Spleen (tissue), 11 donors: Measurements from ENCODE around the gene PLK3. TPM values are rescaled to one million over a fixed set of nuclear protein-coding genes. Genes with fewer than 3 reads are reported as not detected.

ENCODE experiments used
- DNase-seq: peaks from one replicate; pipeline ENCODE4 v3.0.0-alpha.2; 2020
- H3K27ac ChIP-seq, 8 donors: fragments of 200-600 bp; sonication (generic) in 7 of 8; 1 replicate in 4 of 8; 2 replicates in 4 of 8; pipeline versions ENCODE4 v1.5.0 to v1.8.0; 2016 to 2021; ENCODE audit warnings: inconsistent platforms in 4 of 8, mild to moderate bottlenecking in 4 of 8, moderate library complexity in 1 of 8
- H3K27me3 ChIP-seq, 7 donors: fragments of 200-600 bp; sonication (generic) in 6 of 7; replicated peaks in 1 of 7; 1 replicate in 4 of 7; 2 replicates in 3 of 7; pipeline versions ENCODE4 v1.5.0 to v1.8.0; 2016 to 2021; ENCODE audit warnings: inconsistent platforms in 3 of 7, mild to moderate bottlenecking in 1 of 7
- H3K36me3 ChIP-seq, 6 donors: fragments of 200-600 bp; sonication (generic) in 5 of 6; 1 replicate in 4 of 6; 2 replicates in 2 of 6; pipeline versions ENCODE4 v1.5.0 to v1.8.0; 2016 to 2021; ENCODE audit warnings: inconsistent platforms in 2 of 6
- H3K4me1 ChIP-seq, 6 donors: fragments of 200-600 bp; sonication (generic) in 5 of 6; 1 replicate in 3 of 6; 2 replicates in 3 of 6; pipeline versions ENCODE4 v1.5.0 to v1.8.0; 2016 to 2021; ENCODE audit warnings: inconsistent platforms in 3 of 6
- H3K4me3 ChIP-seq, 8 donors: fragments of 200-600 bp; sonication (generic) in 7 of 8; 1 replicate in 4 of 8; 2 replicates in 4 of 8; pipeline versions ENCODE4 v1.5.0 to v1.8.0; 2016 to 2021; ENCODE audit warnings: inconsistent platforms in 4 of 8, mild to moderate bottlenecking in 4 of 8, moderate library complexity in 2 of 8
- H3K9me3 ChIP-seq, 8 donors: fragments of 200-600 bp; sonication (generic) in 7 of 8; 1 replicate in 4 of 8; 2 replicates in 4 of 8; pipeline versions ENCODE4 v1.5.0 to v1.8.0; 2016 to 2021; ENCODE audit warnings: inconsistent platforms in 4 of 8
- POLR2A ChIP-seq, 3 donors: fragments of 450-650 bp; IDR thresholded peaks; one replicate each; pipeline ENCODE4 v1.5.1; 2017; ENCODE audit warnings: antibody characterized with exemption in 3 of 3, mild to moderate bottlenecking in 1 of 3
- POLR2AphosphoS5 ChIP-seq, 3 donors: sonication (generic); formaldehyde crosslinking; IDR thresholded peaks; one replicate each; pipeline ENCODE4 v1.5.1; 2017; ENCODE audit warnings: antibody characterized with exemption in 3 of 3
- WGBS, 5 donors: extraction: QIAGEN DNeasy Blood & Tissue Kit in 3 of 5; methylation state at CpG; one replicate each; pipeline versions ENCODE4 v1.1.5 to v1.1.7; 2013 to 2018; 5-methylcytosine and 5-hydroxymethylcytosine counted together
- intact Hi-C: fragments of 100-400 bp; cut with DNase I; formaldehyde crosslinking; loops from one replicate; pipeline ENCODE4 v1.15.0; 2023; ENCODE audit warnings: low total_unique reads
- polyA plus RNA-seq, 3 donors: library from polyadenylated mRNA; stranded (reverse); fragments of 200-250 nt; gene quantifications; one replicate each; pipeline ENCODE4 v1.2.1, GENCODE V29; 2013
- total RNA-seq, 7 donors: library from RNA; depleted of rRNA in 3 of 7; stranded (reverse); fragments of >200 nt in 3 of 7; fragmentation: NEBNext Ultra II Directional in 4 of 7; extraction: Animal tissue kit (Norgen Biotek cat#: 25700) in 4 of 7; gene quantifications; one replicate each; pipeline versions ENCODE4 v1.1.0 to v1.2.1, GENCODE V29; 2016 to 2021
- TF ChIP-seq, protein P1 (sequence below), 11 experiments: fragments of 200-600 bp in 7 of 11; fragments of 450-650 bp in 4 of 11; sonication (generic) in 4 of 11; IDR thresholded peaks in 8 of 11; conservative IDR thresholded peaks in 3 of 11; 1 replicate in 7 of 11; 2 replicates in 4 of 11; pipeline versions ENCODE4 v1.4.0 to v1.8.0; 2016 to 2021; ENCODE audit warnings: antibody characterized with exemption in 11 of 11, inconsistent platforms in 4 of 11, mild to moderate bottlenecking in 1 of 11
- donor health status: healthy with polysubstance abuse.
- donor health status: DM: no; HTN: no; CAD: no; lungs with moderate emphysema.
- donor health status: DM: no; HTN: no; CAD: no.
- donor health status: Bipolar disorder and iron deficiency.
- donor health status: healthy.
- donor health status: DM: no; HTN: no; CAD: no.
- donor health status: DM: yes; HTN: yes; CAD: no.

PLK3 gene
- total and polyA plus RNA-seq, 10 donors: 14.7 to 51.7 (median 27.6) TPM

DNA sequence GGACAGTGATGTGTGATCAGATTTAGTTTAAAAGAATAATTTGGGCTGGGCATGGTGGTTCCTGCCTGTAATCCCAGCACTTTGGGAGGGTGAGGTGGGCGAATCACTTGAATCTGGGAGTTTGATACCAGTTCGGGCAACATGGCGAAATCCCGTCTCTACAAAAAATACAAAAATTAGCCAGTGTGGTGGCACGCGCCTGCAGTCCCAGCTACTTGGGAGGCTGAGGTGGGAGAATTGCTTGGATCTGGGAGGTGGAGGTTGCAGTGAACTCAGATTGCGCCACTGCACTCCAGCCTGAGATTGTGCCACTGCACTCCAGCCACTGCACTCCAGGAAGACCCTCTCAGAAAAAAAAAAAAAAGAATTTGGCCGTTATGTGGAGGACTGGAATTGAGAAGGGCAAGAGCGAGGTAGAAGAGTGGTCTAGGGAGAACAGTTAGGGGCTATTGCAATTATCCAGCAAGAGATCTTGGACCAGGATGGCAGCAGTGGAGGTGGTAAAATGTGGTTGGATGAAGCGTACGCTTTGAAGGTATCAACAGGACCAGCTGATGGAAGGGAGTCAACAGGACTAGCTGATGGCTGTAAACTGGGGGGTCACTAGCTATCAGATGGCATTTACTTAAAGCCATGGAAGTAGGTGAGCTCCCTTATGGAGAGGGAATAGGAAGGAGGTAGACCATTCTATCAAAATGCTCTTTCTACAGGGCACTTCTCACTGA lies 17.8 kb downstream of the PLK3 start:
- peak; percentile 40 for DNase-seq
- no peaks in the 10 kb centered on the region for H3K9me3 ChIP-seq
- peak overlapping the region in 1 of 8 donors; percentile 96 for H3K27ac ChIP-seq
- no peaks in the 10 kb centered on the region for H3K36me3 ChIP-seq
- H3K4me3 ChIP-seq: no peak overlapping the region
- intact Hi-C loops: no loop called here
- H3K27me3 ChIP-seq: no peaks in the 10 kb centered on the region
- TF ChIP-seq, protein P1, sequence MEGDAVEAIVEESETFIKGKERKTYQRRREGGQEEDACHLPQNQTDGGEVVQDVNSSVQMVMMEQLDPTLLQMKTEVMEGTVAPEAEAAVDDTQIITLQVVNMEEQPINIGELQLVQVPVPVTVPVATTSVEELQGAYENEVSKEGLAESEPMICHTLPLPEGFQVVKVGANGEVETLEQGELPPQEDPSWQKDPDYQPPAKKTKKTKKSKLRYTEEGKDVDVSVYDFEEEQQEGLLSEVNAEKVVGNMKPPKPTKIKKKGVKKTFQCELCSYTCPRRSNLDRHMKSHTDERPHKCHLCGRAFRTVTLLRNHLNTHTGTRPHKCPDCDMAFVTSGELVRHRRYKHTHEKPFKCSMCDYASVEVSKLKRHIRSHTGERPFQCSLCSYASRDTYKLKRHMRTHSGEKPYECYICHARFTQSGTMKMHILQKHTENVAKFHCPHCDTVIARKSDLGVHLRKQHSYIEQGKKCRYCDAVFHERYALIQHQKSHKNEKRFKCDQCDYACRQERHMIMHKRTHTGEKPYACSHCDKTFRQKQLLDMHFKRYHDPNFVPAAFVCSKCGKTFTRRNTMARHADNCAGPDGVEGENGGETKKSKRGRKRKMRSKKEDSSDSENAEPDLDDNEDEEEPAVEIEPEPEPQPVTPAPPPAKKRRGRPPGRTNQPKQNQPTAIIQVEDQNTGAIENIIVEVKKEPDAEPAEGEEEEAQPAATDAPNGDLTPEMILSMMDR (IDR thresholded peaks at IDR 0.05 in 8 of 11, conservative IDR thresholded peaks at IDR 0.05 in 3 of 11): no peak
- TF ChIP-seq POLR2A (IDR thresholded peaks at IDR 0.05) (no peak), POLR2AphosphoS5 (IDR thresholded peaks at IDR 0.05) (no peak)
- H3K4me1 ChIP-seq: peaks cover 3 to 58% (median 45%) of the 10 kb centered on the region in 6 donors
- 93 to 96% (median 96%) methylated on average over 11 of the region's 11 CpGs for WGBS, 5 donors

- Histone ChIP-seq H3K4me1 (peaks cover 2 to 45% (median 35%) of the 10 kb centered on the region in 6 donors), H3K27ac (peak overlapping the region; percentile 94 to 99 (median 97)), H3K36me3 (no peaks in the 10 kb centered on the region), H3K9me3 (no peaks in the 10 kb centered on the region), H3K27me3 (no peaks in the 10 kb centered on the region), H3K4me3 (peak overlapping the region; percentile 8 to 75 (median 48))
- TF ChIP-seq POLR2AphosphoS5 (IDR thresholded peaks at IDR 0.05): no peak
- TF ChIP-seq, protein P1 (IDR thresholded peaks at IDR 0.05 in 8 of 11, conservative IDR thresholded peaks at IDR 0.05 in 3 of 11): no peak
- TF ChIP-seq POLR2A (IDR thresholded peaks at IDR 0.05): no peak
- WGBS, 5 donors: 0 to 2% (median 1%) methylated on average over 13 of the region's 13 CpGs
- intact Hi-C loops: no loop called here
- no peak for DNase-seq
Measured at GRCh38 chr1:44819196-44819607, 19.0 kb downstream of the PLK3 start.

- Histone ChIP-seq H3K4me1 (peaks cover 0 to 39% (median 30%) of the 10 kb centered on the region in 6 donors), H3K4me3 (peak overlapping the region; percentile 39 to 75 (median 48)), H3K9me3 (no peaks in the 10 kb centered on the region), H3K27ac (peak overlapping the region; percentile 94 to 99 (median 97)), H3K36me3 (no peaks in the 10 kb centered on the region), H3K27me3 (no peaks in the 10 kb centered on the region)
- WGBS, 5 donors: 0 to 2% (median 1%) methylated on average over 28 to 33 of the region's 33 CpGs
- peak; percentile 94 for DNase-seq
- intact Hi-C loops: loop anchor here (5.0 kb wide), 1 partner anchor 32 kb away; the partner anchor contains the start of gene BEST4
- TF ChIP-seq POLR2AphosphoS5 (IDR thresholded peaks at IDR 0.05): peak; percentile 85 to 100 (median 86)
- TF ChIP-seq, protein P1 (IDR thresholded peaks at IDR 0.05 in 8 of 11, conservative IDR thresholded peaks at IDR 0.05 in 3 of 11): peak in 5 of 11 experiments; percentile 4 to 39 (median 16)
- peak in 2 of 3 donors; percentile 94 to 95 for TF ChIP-seq POLR2A (IDR thresholded peaks at IDR 0.05)
Measured at GRCh38 chr1:44819608-44820327, 19.6 kb downstream of the PLK3 start.
